Measurements from ENCODE around the gene PHF11. TPM values are rescaled to one million over a fixed set of nuclear protein-coding genes. Genes with fewer than 3 reads are reported as not detected.

The PHF11 gene
- total and polyA plus RNA-seq, 2 of the 8 experiments (the other 6 are each of a cell fraction or from before 2014, with no cell fraction given) = 6.1 to 8.1 TPM

- no peaks in the 10 kb centered on the region for H3K79me2 ChIP-seq (ENCODE audit: control insufficient read depth in 1 of 2, insufficient read depth in 2 of 2, low read length in 2 of 2)
- no peak overlapping the region for H3K9ac ChIP-seq (replicated peaks in 1 of 4; ENCODE audit: extremely low read depth in 1 of 4, low read depth in 3 of 4, low read length in 3 of 4)
- no peaks in the 10 kb centered on the region for H4K20me1 ChIP-seq (replicated peaks in 1 of 2; ENCODE audit: control insufficient read depth in 1 of 2, insufficient read depth in 2 of 2, low read length in 2 of 2)
- no peak overlapping the region for H3K56ac ChIP-seq (replicated peaks; ENCODE audit: insufficient read length, low read depth, low read length)
- TF ChIP-seq POU5F1 (IDR thresholded peaks at IDR 0.05; ENCODE audit: low read depth, low read length) = no peak
- no peak for TF ChIP-seq SIN3A (conservative IDR thresholded peaks at IDR 0.05 in 1 of 2, IDR thresholded peaks at IDR 0.05 in 1 of 2; ENCODE audit: low read depth in 1 of 2, low read length in 2 of 2)
- no peak for TF ChIP-seq JUN (IDR thresholded peaks at IDR 0.05; ENCODE audit: low read depth, low read length)
- no peak for TF ChIP-seq ATF3 (IDR thresholded peaks at IDR 0.05; ENCODE audit: insufficient read depth, low read depth, low read length)
- TF ChIP-seq ASH2L (IDR thresholded peaks at IDR 0.05; ENCODE audit: low read length) = no peak
- no peak for TF ChIP-seq SRF (IDR thresholded peaks at IDR 0.05; ENCODE audit: low read depth, low read length)
- no peak for TF ChIP-seq BACH1 (IDR thresholded peaks at IDR 0.05; ENCODE audit: low read length)
- H3K23me2 ChIP-seq (ENCODE audit: low read depth, low read length) = peaks cover 5% of the 10 kb centered on the region; the same call in 1 of the 2 replicates
- no peak overlapping the region for H2BK15ac ChIP-seq (ENCODE audit: low read length)
- H3K79me1 ChIP-seq (ENCODE audit: low read depth, low read length) = no peaks in the 10 kb centered on the region
- no peak overlapping the region for H3K4ac ChIP-seq (replicated peaks; ENCODE audit: insufficient read length, low read depth, low read length)
- no peak overlapping the region for H2BK5ac ChIP-seq (ENCODE audit: low read depth, low read length)
- no peak overlapping the region for H3K4me2 ChIP-seq (ENCODE audit: insufficient read depth in 1 of 2, low read depth in 2 of 2, low read length in 2 of 2)
- no peak overlapping the region for H3K4me3 ChIP-seq (ENCODE audit: extremely low read depth in 1 of 4, insufficient read depth in 2 of 4, low read depth in 3 of 4, low read length in 4 of 4)
- no peak overlapping the region for H4K8ac ChIP-seq (ENCODE audit: extremely low read depth, insufficient read depth, low read length)
- DNase-seq (ENCODE audit: low read depth in 1 of 2, low spot score in 2 of 2) = no peak
- H3K23ac ChIP-seq (ENCODE audit: insufficient read length) = no peak overlapping the region
- no peak overlapping the region for H2BK12ac ChIP-seq (ENCODE audit: low read depth, low read length)
- H3K4me1 ChIP-seq (replicated peaks in 1 of 4; ENCODE audit: control insufficient read depth in 3 of 4, insufficient read depth in 4 of 4, low read length in 3 of 4) = no peaks in the 10 kb centered on the region
- no peak overlapping the region for H3K18ac ChIP-seq (ENCODE audit: extremely low read depth, low read length)
- H3K27me3 ChIP-seq (replicated peaks in 1 of 4; ENCODE audit: control insufficient read depth in 3 of 4, extremely low read depth in 1 of 4, insufficient read depth in 3 of 4, low read length in 3 of 4) = 0 out of 7 replicates have a peak, but pooled peaks cover 0 to 2% (median 0%) of the 10 kb centered on the region in 4 experiments
- H3K36me3 ChIP-seq (ENCODE audit: control insufficient read depth in 2 of 4, insufficient read depth in 4 of 4, low read length in 3 of 4) = no peaks in the 10 kb centered on the region
- H2AK5ac ChIP-seq (ENCODE audit: low read depth, low read length) = no peak overlapping the region
- no peak overlapping the region for H2BK20ac ChIP-seq (ENCODE audit: low read length)
- H3K9me3 ChIP-seq (ENCODE audit: insufficient read depth in 2 of 2, low read depth in 1 of 2, low read length in 1 of 2) = no peaks in the 10 kb centered on the region
- H4K5ac ChIP-seq (ENCODE audit: insufficient read length, low read depth, low read length) = no peak overlapping the region
- no peak for FAIRE-seq
- CTCF ChIA-PET (ENCODE audit: partially characterized antibody) = no interaction called here
- no peak overlapping the region for H2AFZ ChIP-seq (ENCODE audit: low read length)
- no peak overlapping the region for H2BK120ac ChIP-seq (replicated peaks; ENCODE audit: low read depth, low read length)
- H4K91ac ChIP-seq (replicated peaks; ENCODE audit: insufficient read length, low read length) = no peak overlapping the region
- no peak overlapping the region for H3K14ac ChIP-seq (ENCODE audit: insufficient read length)
- 86% methylated on average over 6 of the region's 6 CpGs; no CpG with 5 or more reads in 1 of the 2 experiments for WGBS, 2 experiments (ENCODE audit: extremely low coverage in 1 of 2, insufficient coverage in 1 of 2, insufficient read length in 1 of 2, insufficient replicate concordance in 2 of 2, low coverage in 1 of 2, low lambda C conversion rate in 2 of 2, missing lambda C conversion rate in 1 of 2)
- H3K27ac ChIP-seq (ENCODE audit: low read depth, low read length) = no peak overlapping the region
- POLR2A ChIA-PET (ENCODE audit: partially characterized antibody) = no interaction called here
Observed at GRCh38 chr13:49499889-49500660, 4.3 kb downstream of the PHF11 start.
